Panc1 (cell line): ENCODE data around the gene BNIP2. TPM values are rescaled to one million over a fixed set of nuclear protein-coding genes. Genes with fewer than 3 reads are reported as not detected.

Experiments
- ATAC-seq: fragments of 200-7000 bp; cut with Tn5 transposase; 2 replicates; pipeline ENCODE4 v1.9.1; 2020; ENCODE audit warnings: mild to moderate bottlenecking, moderate library complexity
- BruUV-seq: library from RNA; stranded (reverse); fragments of 400-500 nt; replicated peaks from 2 replicates; lab custom pipeline; 2021; lab: Mats Ljungman, UMichigan
- CTCF ChIA-PET: fragments of 300-600 bp; sonication (Branson Sonifier 250); formaldehyde crosslinking; loops from one replicate; lab custom pipeline; 2022; ENCODE audit warnings: antibody characterized with exemption; lab: Charles Lee
- POLR2A ChIA-PET: fragments of 300-600 bp; sonication (Branson Sonifier 250); formaldehyde crosslinking; loops from one replicate; lab custom pipeline; 2022; ENCODE audit warnings: antibody characterized with exemption; lab: Charles Lee
- DNase-seq: peaks from one replicate; pipeline ENCODE4 v3.0.0-alpha.2; 2010; ENCODE audit warnings: low read depth, low spot score
- H3K27ac ChIP-seq: 2 replicates; pipeline ENCODE4 v1.5.1; 2011; ENCODE audit warnings: mild to moderate bottlenecking, low read length, inconsistent platforms
- H3K27me3 ChIP-seq: fragments of 200-500 bp; sonication (Bioruptor generic); 2 replicates; pipeline ENCODE4 v1.6.0; 2014; ENCODE audit warnings: low read length, inconsistent platforms; ENCODE audit not compliant: control insufficient read depth, insufficient read depth
- H3K36me3 ChIP-seq: fragments of 200-500 bp; sonication (Bioruptor generic); 2 replicates; pipeline ENCODE4 v1.5.1; 2014; ENCODE audit warnings: inconsistent platforms, mild to moderate bottlenecking, low read length, moderate library complexity; ENCODE audit not compliant: control insufficient read depth, insufficient read depth
- H3K4me1 ChIP-seq: 2 replicates; pipeline ENCODE4 v1.5.1; 2011; ENCODE audit warnings: inconsistent platforms, mild to moderate bottlenecking, low read length, moderate library complexity; ENCODE audit not compliant: control insufficient read depth, insufficient read depth
- H3K4me3 ChIP-seq, 2 experiments: 2 replicates each; pipeline ENCODE4 v1.5.1; 2011 to 2012; ENCODE audit warnings: low read depth in 2 of 2, low read length in 2 of 2, mild to moderate bottlenecking in 2 of 2, inconsistent platforms in 1 of 2, moderate library complexity in 1 of 2
- H3K9me3 ChIP-seq: fragments of 200-500 bp; sonication (Bioruptor generic); 2 replicates; pipeline ENCODE4 v1.5.1; 2014; ENCODE audit warnings: low read depth, mild to moderate bottlenecking, inconsistent platforms, low read length, moderate library complexity; ENCODE audit not compliant: control insufficient read depth, insufficient read depth
- CTCF ChIP-seq: fragments of 450-650 bp; IDR thresholded peaks from 2 replicates; pipeline ENCODE4 v1.5.1; 2017; ENCODE audit warnings: mild to moderate bottlenecking
- POLR2AphosphoS5 ChIP-seq: IDR thresholded peaks from 2 replicates; pipeline ENCODE4 v1.6.1; 2012; ENCODE audit warnings: mild to moderate bottlenecking, low read depth, low read length, moderate library complexity
- REST ChIP-seq, 2 experiments: IDR thresholded peaks; 2 replicates each; pipeline ENCODE4 v1.6.1; 2011 to 2012; ENCODE audit warnings: low read depth in 2 of 2, control low read depth in 1 of 2, low read length in 1 of 2, mild to moderate bottlenecking in 1 of 2, moderate library complexity in 1 of 2; ENCODE audit not compliant: insufficient read depth in 1 of 2
- SIN3A ChIP-seq: IDR thresholded peaks from 2 replicates; pipeline ENCODE4 v1.6.1; 2012; ENCODE audit warnings: low read depth, mild to moderate bottlenecking, low read length, moderate library complexity, borderline replicate concordance; ENCODE audit not compliant: insufficient read depth
- TCF7L2 ChIP-seq: IDR thresholded peaks from 2 replicates; pipeline ENCODE4 v1.6.1; 2011; ENCODE audit warnings: mild to moderate bottlenecking, low read depth, low read length, inconsistent platforms
- in situ Hi-C: cut with HindIII; loops from 2 replicates; pipeline ENCODE4 v1.10.0; 2016; ENCODE audit warnings: low sequenced_read_pairs, low pct_unique_long_range_greater_than_20kb
- intact Hi-C: fragments of 100-400 bp; cut with micrococcal nuclease; formaldehyde crosslinking; loops from one replicate; pipeline ENCODE4 v1.10.0; 2022; ENCODE audit not compliant: unreplicated experiment
- total RNA-seq: library from RNA; stranded (reverse); gene quantifications from one replicate; pipeline ENCODE4 v1.2.1, GENCODE V29; 2021; ENCODE audit not compliant: unreplicated experiment

BNIP2 gene
- total RNA-seq, 1 experiment from 2014 or later, result 70.7 TPM

GRCh38 chr15:59707619-59708018, 18.5 kb upstream of the BNIP2 start:
- H3K9me3 ChIP-seq, result no peaks in the 10 kb centered on the region
- no peak overlapping the region for H3K27ac ChIP-seq
- in situ Hi-C loops (no loop called here), intact Hi-C loops (no loop called here)
- no peak for DNase-seq
- no peak for TF ChIP-seq POLR2AphosphoS5
- no peak for TF ChIP-seq TCF7L2
- TF ChIP-seq REST (IDR thresholded peaks at IDR 0.05; ENCODE audit: insufficient read depth in 1 of 2, low read depth in 2 of 2, low read length in 1 of 2), result no peak
- no peak for TF ChIP-seq CTCF
- no peak for TF ChIP-seq SIN3A
- H3K27me3 ChIP-seq, result peaks cover 2% of the 10 kb centered on the region; the same call in 1 of the 2 replicates
- no peak for ATAC-seq
- H3K36me3 ChIP-seq, result no peaks in the 10 kb centered on the region
- BruUV-seq, result no TSS peak
- POLR2A ChIA-PET, result no interaction called here
- CTCF ChIA-PET, result interaction anchor here (1.0 kb wide), 1 partner anchor 619 kb away, joined by 3 read pairs; no protein-coding TSS in a partner anchor
- H3K4me3 ChIP-seq, result no peak overlapping the region
- H3K4me1 ChIP-seq, result no peaks in the 10 kb centered on the region

- CTCF ChIA-PET, result no interaction called here
- in situ Hi-C loops, result no loop called here
These were observed 15.1 kb upstream of the BNIP2 start for GRCh38 chr15:59703979-59704796.

More at GRCh38 chr15:59703979-59704796, 15.1 kb upstream of the BNIP2 start:
- no peak for DNase-seq
- no peak for ATAC-seq
- TF ChIP-seq SIN3A, result no peak
- no peak for TF ChIP-seq TCF7L2
- no peak for TF ChIP-seq POLR2AphosphoS5
- TF ChIP-seq REST (IDR thresholded peaks at IDR 0.05; ENCODE audit: insufficient read depth in 1 of 2, low read depth in 2 of 2, low read length in 1 of 2), result no peak
- no peak for TF ChIP-seq CTCF
- peaks cover 2% of the 10 kb centered on the region; the same call in 1 of the 2 replicates for H3K27me3 ChIP-seq
- no peak overlapping the region for H3K27ac ChIP-seq
- H3K4me1 ChIP-seq, result no peaks in the 10 kb centered on the region
- no peaks in the 10 kb centered on the region for H3K9me3 ChIP-seq
- H3K36me3 ChIP-seq, result no peaks in the 10 kb centered on the region; the same call in 1 of the 2 replicates
- POLR2A ChIA-PET, result no interaction called here
- intact Hi-C loops, result no loop called here
- no TSS peak for BruUV-seq
- no peak overlapping the region for H3K4me3 ChIP-seq
